Measurements from ENCODE around the gene FIGLA.

DNA sequence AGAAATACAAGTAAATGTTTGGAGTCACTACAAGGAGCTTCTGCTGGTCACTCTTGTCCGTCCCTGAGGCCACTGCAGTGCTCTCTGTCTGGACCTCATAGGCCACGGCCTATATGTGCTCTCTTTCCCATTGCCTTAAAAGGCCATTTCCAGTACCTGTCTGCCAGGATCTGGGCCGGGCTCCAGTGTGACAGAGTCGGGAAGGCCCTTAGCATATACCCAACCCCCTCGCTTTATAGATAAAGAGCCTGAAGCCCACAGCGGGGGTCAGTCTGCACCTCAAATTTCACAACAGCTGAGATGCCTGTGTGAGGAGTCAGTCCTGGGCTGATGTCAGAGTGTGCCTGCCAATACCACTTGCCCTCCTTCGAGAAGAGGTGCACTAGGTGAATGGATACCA is 62.3 kb downstream of the FIGLA start:
- TF ChIP-seq, protein P1, sequence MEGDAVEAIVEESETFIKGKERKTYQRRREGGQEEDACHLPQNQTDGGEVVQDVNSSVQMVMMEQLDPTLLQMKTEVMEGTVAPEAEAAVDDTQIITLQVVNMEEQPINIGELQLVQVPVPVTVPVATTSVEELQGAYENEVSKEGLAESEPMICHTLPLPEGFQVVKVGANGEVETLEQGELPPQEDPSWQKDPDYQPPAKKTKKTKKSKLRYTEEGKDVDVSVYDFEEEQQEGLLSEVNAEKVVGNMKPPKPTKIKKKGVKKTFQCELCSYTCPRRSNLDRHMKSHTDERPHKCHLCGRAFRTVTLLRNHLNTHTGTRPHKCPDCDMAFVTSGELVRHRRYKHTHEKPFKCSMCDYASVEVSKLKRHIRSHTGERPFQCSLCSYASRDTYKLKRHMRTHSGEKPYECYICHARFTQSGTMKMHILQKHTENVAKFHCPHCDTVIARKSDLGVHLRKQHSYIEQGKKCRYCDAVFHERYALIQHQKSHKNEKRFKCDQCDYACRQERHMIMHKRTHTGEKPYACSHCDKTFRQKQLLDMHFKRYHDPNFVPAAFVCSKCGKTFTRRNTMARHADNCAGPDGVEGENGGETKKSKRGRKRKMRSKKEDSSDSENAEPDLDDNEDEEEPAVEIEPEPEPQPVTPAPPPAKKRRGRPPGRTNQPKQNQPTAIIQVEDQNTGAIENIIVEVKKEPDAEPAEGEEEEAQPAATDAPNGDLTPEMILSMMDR (optimal IDR thresholded peaks at IDR 0.05 in 1 of 3, IDR thresholded peaks at IDR 0.05 in 1 of 3, conservative IDR thresholded peaks at IDR 0.05 in 1 of 3; ENCODE audit: extremely low read depth in 1 of 3, insufficient read depth in 2 of 3, low read length in 3 of 3) = no peak
- no peak for TF ChIP-seq EZH2 (IDR thresholded peaks at IDR 0.05; ENCODE audit: low read length)
